Rectal smooth muscle tissue (tissue), 1 donor: ENCODE data around the gene TBX5.

Experiments
- H3K27ac ChIP-seq: one replicate; pipeline ENCODE4 v1.7.0; 2013; ENCODE audit warnings: low read depth, low read length, inconsistent platforms
- H3K27me3 ChIP-seq: one replicate; pipeline ENCODE4 v1.7.0; 2013; ENCODE audit warnings: low read length; ENCODE audit not compliant: control insufficient read depth, insufficient read depth
- H3K36me3 ChIP-seq: one replicate; pipeline ENCODE4 v1.7.0; 2013; ENCODE audit warnings: low read length; ENCODE audit not compliant: control insufficient read depth, insufficient read depth
- H3K4me1 ChIP-seq: one replicate; pipeline ENCODE4 v1.7.0; 2013; ENCODE audit warnings: low read length; ENCODE audit not compliant: control insufficient read depth, insufficient read depth
- H3K4me3 ChIP-seq: one replicate; pipeline ENCODE4 v1.7.0; 2013; ENCODE audit warnings: low read length
- H3K9ac ChIP-seq: one replicate; pipeline ENCODE4 v1.7.0; 2013; ENCODE audit warnings: low read length

TBX5 gene

GRCh38 chr12:114420182-114420943 is 14.4 kb upstream of the TBX5 start:
- Histone ChIP-seq H3K27me3 (peaks cover 8% of the 10 kb centered on the region), H3K4me1 (no peaks in the 10 kb centered on the region), H3K36me3 (no peaks in the 10 kb centered on the region), H3K4me3 (no peak overlapping the region), H3K27ac (no peak overlapping the region), H3K9ac (no peak overlapping the region)

- H3K27ac ChIP-seq = no peak overlapping the region
- H3K4me3 ChIP-seq = no peak overlapping the region
- peaks cover 25% of the 10 kb centered on the region for H3K27me3 ChIP-seq
Observed at GRCh38 chr12:114416028-114416427, 10.1 kb upstream of the TBX5 start.

GRCh38 chr12:114415525-114415868 is 9.6 kb upstream of the TBX5 start:
- Histone ChIP-seq H3K27ac (no peak overlapping the region), H3K27me3 (peaks cover 27% of the 10 kb centered on the region)

More at GRCh38 chr12:114416028-114416427, 10.1 kb upstream of the TBX5 start:
- Histone ChIP-seq H3K9ac (no peak overlapping the region), H3K36me3 (no peaks in the 10 kb centered on the region), H3K4me1 (no peaks in the 10 kb centered on the region)

GRCh38 chr12:114414866-114415524 is 9.1 kb upstream of the TBX5 start:
- H3K27ac ChIP-seq = no peak overlapping the region
- H3K4me3 ChIP-seq = no peak overlapping the region
- H3K36me3 ChIP-seq = no peaks in the 10 kb centered on the region
- H3K4me1 ChIP-seq = no peaks in the 10 kb centered on the region
- H3K9ac ChIP-seq = no peak overlapping the region
- H3K27me3 ChIP-seq = peaks cover 28% of the 10 kb centered on the region

More at GRCh38 chr12:114415525-114415868, 9.6 kb upstream of the TBX5 start:
- Histone ChIP-seq H3K4me3 (no peak overlapping the region), H3K4me1 (no peaks in the 10 kb centered on the region), H3K9ac (no peak overlapping the region), H3K36me3 (no peaks in the 10 kb centered on the region)

- Histone ChIP-seq H3K36me3 (no peaks in the 10 kb centered on the region), H3K4me3 (no peak overlapping the region), H3K27ac (no peak overlapping the region), H3K27me3 (peaks cover 28% of the 10 kb centered on the region), H3K4me1 (no peaks in the 10 kb centered on the region), H3K9ac (no peak overlapping the region)
Observed at GRCh38 chr12:114414031-114414865, 8.3 kb upstream of the TBX5 start.

- Histone ChIP-seq H3K36me3 (no peaks in the 10 kb centered on the region), H3K4me1 (no peaks in the 10 kb centered on the region), H3K27ac (no peak overlapping the region), H3K4me3 (no peak overlapping the region), H3K27me3 (peaks cover 37% of the 10 kb centered on the region), H3K9ac (no peak overlapping the region)
Observed at GRCh38 chr12:114412825-114413749, 7.1 kb upstream of the TBX5 start.

GRCh38 chr12:114412307-114412706 is 6.4 kb upstream of the TBX5 start:
- Histone ChIP-seq H3K27me3 (peaks cover 43% of the 10 kb centered on the region), H3K9ac (no peak overlapping the region), H3K36me3 (no peaks in the 10 kb centered on the region), H3K4me3 (no peak overlapping the region), H3K4me1 (no peaks in the 10 kb centered on the region), H3K27ac (no peak overlapping the region)

GRCh38 chr12:114411071-114411837 is 5.3 kb upstream of the TBX5 start:
- Histone ChIP-seq H3K27ac (no peak overlapping the region), H3K36me3 (no peaks in the 10 kb centered on the region), H3K27me3 (peaks cover 51% of the 10 kb centered on the region), H3K4me1 (no peaks in the 10 kb centered on the region), H3K4me3 (no peak overlapping the region), H3K9ac (no peak overlapping the region)

- H3K27me3 ChIP-seq = peaks cover 53% of the 10 kb centered on the region
- no peak overlapping the region for H3K27ac ChIP-seq
- H3K9ac ChIP-seq = no peak overlapping the region
- no peaks in the 10 kb centered on the region for H3K36me3 ChIP-seq
- H3K4me3 ChIP-seq = no peak overlapping the region
- H3K4me1 ChIP-seq = no peaks in the 10 kb centered on the region
Observed at GRCh38 chr12:114409852-114410600, 4.1 kb upstream of the TBX5 start.

GRCh38 chr12:114408886-114409851 is 3.2 kb upstream of the TBX5 start:
- peak overlapping the region; percentile 55 for H3K4me3 ChIP-seq
- no peaks in the 10 kb centered on the region for H3K36me3 ChIP-seq
- H3K27ac ChIP-seq = no peak overlapping the region
- no peak overlapping the region for H3K9ac ChIP-seq
- peaks cover 51% of the 10 kb centered on the region for H3K27me3 ChIP-seq
- H3K4me1 ChIP-seq = no peaks in the 10 kb centered on the region
